Right kidney (tissue), 1 donor: ENCODE measurements around the gene CDK18.

Experiments used
- DNase-seq: peaks from one replicate; pipeline ENCODE4 v3.0.0-alpha.2; 2016

CDK18 gene

GRCh38 chr1:205570796-205571537, 66.5 kb downstream of the CDK18 start:
- no peak for DNase-seq

DNA sequence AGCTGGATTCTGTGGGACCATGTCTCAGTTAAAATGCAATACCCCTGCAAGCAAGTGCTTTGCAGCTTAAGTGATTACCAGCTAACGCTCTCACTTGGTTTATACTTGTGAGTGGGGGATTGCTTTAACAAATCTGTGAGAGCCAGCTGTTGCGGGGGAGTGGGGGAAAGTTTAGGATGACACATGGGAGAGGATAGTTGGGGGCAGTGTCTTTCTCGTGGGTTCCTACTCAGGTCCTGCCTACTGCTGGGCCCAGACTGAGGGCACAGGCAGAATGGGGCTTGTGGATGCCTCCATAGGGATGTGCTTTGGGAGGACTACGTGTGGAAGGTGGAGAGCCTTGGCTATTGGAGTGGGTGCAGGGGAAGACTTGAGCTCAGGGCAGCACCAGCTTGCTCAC, 67.3 kb downstream of the CDK18 start:
- DNase-seq: no peak

GRCh38 chr1:205572421-205572820, 68.0 kb downstream of the CDK18 start:
- no peak for DNase-seq

- DNase-seq: peak; percentile 37
Measured at GRCh38 chr1:205575294-205575885, 70.9 kb downstream of the CDK18 start.

GRCh38 chr1:205576011-205576410, 71.5 kb downstream of the CDK18 start:
- no peak for DNase-seq

- DNase-seq: peak; percentile 2
Measured at GRCh38 chr1:205576805-205577761, 72.6 kb downstream of the CDK18 start.

- no peak for DNase-seq
Measured at GRCh38 chr1:205577874-205578658, 73.6 kb downstream of the CDK18 start.

- no peak for DNase-seq
Measured at GRCh38 chr1:205578780-205579571, 74.5 kb downstream of the CDK18 start.

- no peak for DNase-seq
Measured at GRCh38 chr1:205579711-205580110, 75.2 kb downstream of the CDK18 start.

GRCh38 chr1:205580140-205580922, 75.9 kb downstream of the CDK18 start:
- DNase-seq: no peak

GRCh38 chr1:205580923-205581180, 76.4 kb downstream of the CDK18 start:
- DNase-seq: no peak

GRCh38 chr1:205581321-205581980, 77.0 kb downstream of the CDK18 start:
- no peak for DNase-seq

DNA sequence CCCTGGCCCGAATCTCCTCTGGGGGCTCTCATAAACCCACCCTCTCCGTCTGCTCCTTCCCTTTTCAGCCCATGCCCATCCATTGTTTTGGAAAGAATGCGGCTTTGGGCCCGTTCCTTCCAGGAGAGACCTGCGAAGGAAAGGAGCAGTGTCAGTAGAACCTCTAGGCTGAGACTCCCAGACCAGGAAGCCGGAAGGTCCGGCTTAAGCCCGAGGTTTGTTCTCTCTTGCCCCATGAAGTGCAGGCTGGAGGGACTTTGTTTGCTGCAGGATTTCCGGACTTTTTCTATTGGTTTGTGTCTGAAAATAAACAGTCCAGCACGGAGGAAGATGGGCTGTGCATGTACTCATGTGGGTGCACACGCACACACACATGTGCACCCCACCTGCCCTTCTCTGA, 77.6 kb downstream of the CDK18 start:
- no peak for DNase-seq
